Measurements from ENCODE around the gene TFF2. TPM values are rescaled to one million over a fixed set of nuclear protein-coding genes. Genes with fewer than 3 reads are reported as not detected.

The TFF2 gene
- total RNA-seq, 4 donors from 2014 or later = 0.68 TPM; not detected in 3

GRCh38 chr21:42383331-42383730 lies 32.5 kb upstream of the TFF2 start:
- intact Hi-C loops (cut with DNase I; ENCODE audit: low total_unique reads) = no loop called here
- Histone ChIP-seq H3K4me3 (no peak overlapping the region), H3K27ac (peak overlapping the region in 1 of 4 donors; percentile 50), H3K9me3 (no peaks in the 10 kb centered on the region), H3K4me1 (peaks cover 0 to 15% (median 6%) of the 10 kb centered on the region in 4 donors), H3K27me3 (no peaks in the 10 kb centered on the region), H3K36me3 (no peaks in the 10 kb centered on the region)
- DNase-seq = no peak
- no peak for TF ChIP-seq CTCF (IDR thresholded peaks at IDR 0.05)
- TF ChIP-seq POLR2A (IDR thresholded peaks at IDR 0.05) = no peak
- TF ChIP-seq POLR2AphosphoS5 (IDR thresholded peaks at IDR 0.05) = no peak
- no peak for TF ChIP-seq EP300 (IDR thresholded peaks at IDR 0.05; ENCODE audit: low read depth)
- WGBS, 2 donors (ENCODE audit: low coverage in 1 of 2) = 82% methylated on average over 6 of the region's 6 CpGs; no CpG with 5 or more reads in 1 of the 2 donors
- in situ Hi-C loops (cut with MboI; ENCODE audit: low pct_ligation_motif_present in 1 of 4, low pct_unique_long_range_greater_than_20kb in 1 of 4, low sequenced_read_pairs in 3 of 4) = loop anchor here in 1 of 4 donors (10.0 kb wide), 1 partner anchor 61 kb away; no protein-coding TSS in a partner anchor

GRCh38 chr21:42382915-42383314 lies 32.1 kb upstream of the TFF2 start:
- TF ChIP-seq EP300 (IDR thresholded peaks at IDR 0.05; ENCODE audit: low read depth) = no peak
- no peak for TF ChIP-seq POLR2A (IDR thresholded peaks at IDR 0.05)
- no peak for TF ChIP-seq POLR2AphosphoS5 (IDR thresholded peaks at IDR 0.05)
- no peak for TF ChIP-seq CTCF (IDR thresholded peaks at IDR 0.05)
- WGBS, 2 donors (ENCODE audit: low coverage in 1 of 2) = 86% methylated on average over 6 of the region's 6 CpGs; no CpG with 5 or more reads in 1 of the 2 donors
- H3K36me3 ChIP-seq = no peaks in the 10 kb centered on the region
- no peak overlapping the region for H3K4me3 ChIP-seq
- in situ Hi-C loops (cut with MboI; ENCODE audit: low pct_ligation_motif_present in 1 of 4, low pct_unique_long_range_greater_than_20kb in 1 of 4, low sequenced_read_pairs in 3 of 4) (loop anchor here in 1 of 4 donors (10.0 kb wide), 1 partner anchor 62 kb away; no protein-coding TSS in a partner anchor), intact Hi-C loops (cut with DNase I; ENCODE audit: low total_unique reads) (no loop called here)
- H3K27ac ChIP-seq = no peak overlapping the region
- no peaks in the 10 kb centered on the region for H3K27me3 ChIP-seq
- H3K4me1 ChIP-seq = peaks cover 0 to 15% (median 6%) of the 10 kb centered on the region in 4 donors
- DNase-seq = no peak
- no peaks in the 10 kb centered on the region for H3K9me3 ChIP-seq

DNA sequence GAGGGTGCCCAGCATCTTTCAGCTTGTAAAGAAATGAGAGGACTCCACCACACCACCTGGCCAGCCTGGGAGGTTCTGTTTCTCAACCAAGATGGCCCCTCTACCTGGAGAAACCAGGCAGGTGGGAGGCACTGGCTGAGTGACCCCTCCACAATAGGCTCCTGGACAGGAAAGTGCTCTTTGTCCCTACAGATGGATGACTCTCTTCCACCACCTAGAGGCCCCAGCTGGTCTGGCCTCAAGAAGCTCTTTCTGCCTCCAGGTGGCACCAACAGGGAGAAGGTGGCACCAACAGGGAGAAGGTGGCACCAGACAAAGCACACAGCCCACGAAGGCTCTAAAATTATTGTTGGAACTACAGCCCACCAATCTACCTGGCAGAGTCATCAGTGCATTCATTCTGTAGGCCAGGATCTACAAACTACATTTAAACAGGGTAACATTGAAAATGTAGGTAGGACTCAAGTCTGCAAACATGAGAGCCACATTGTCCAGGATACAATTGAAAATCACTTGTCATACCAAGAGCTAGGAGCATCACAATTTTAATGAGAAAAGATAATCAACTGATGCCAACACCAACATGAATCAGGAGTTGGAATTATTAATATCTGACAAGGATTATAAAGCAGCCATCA lies 30.7 kb upstream of the TFF2 start:
- no peak overlapping the region for H3K4me3 ChIP-seq
- no peaks in the 10 kb centered on the region for H3K9me3 ChIP-seq
- no peak overlapping the region for H3K27ac ChIP-seq
- no peaks in the 10 kb centered on the region for H3K27me3 ChIP-seq
- no peaks in the 10 kb centered on the region for H3K36me3 ChIP-seq
- TF ChIP-seq CTCF (IDR thresholded peaks at IDR 0.05) (peak; percentile 43 to 92 (median 76)), POLR2A (IDR thresholded peaks at IDR 0.05) (no peak)
- intact Hi-C loops (cut with DNase I; ENCODE audit: low total_unique reads) (no loop called here), in situ Hi-C loops (cut with MboI; ENCODE audit: low pct_ligation_motif_present in 1 of 4, low pct_unique_long_range_greater_than_20kb in 1 of 4, low sequenced_read_pairs in 3 of 4) (loop anchor here in 1 of 4 donors (10.0 kb wide), 1 partner anchor 63 kb away; no protein-coding TSS in a partner anchor)
- WGBS, 2 donors (ENCODE audit: low coverage in 1 of 2) = 29% methylated on average over 1 of the region's 1 CpG; no CpG with 5 or more reads in 1 of the 2 donors
- DNase-seq = peak; percentile 63
- H3K4me1 ChIP-seq = peaks cover 3 to 22% (median 9%) of the 10 kb centered on the region in 4 donors

DNA sequence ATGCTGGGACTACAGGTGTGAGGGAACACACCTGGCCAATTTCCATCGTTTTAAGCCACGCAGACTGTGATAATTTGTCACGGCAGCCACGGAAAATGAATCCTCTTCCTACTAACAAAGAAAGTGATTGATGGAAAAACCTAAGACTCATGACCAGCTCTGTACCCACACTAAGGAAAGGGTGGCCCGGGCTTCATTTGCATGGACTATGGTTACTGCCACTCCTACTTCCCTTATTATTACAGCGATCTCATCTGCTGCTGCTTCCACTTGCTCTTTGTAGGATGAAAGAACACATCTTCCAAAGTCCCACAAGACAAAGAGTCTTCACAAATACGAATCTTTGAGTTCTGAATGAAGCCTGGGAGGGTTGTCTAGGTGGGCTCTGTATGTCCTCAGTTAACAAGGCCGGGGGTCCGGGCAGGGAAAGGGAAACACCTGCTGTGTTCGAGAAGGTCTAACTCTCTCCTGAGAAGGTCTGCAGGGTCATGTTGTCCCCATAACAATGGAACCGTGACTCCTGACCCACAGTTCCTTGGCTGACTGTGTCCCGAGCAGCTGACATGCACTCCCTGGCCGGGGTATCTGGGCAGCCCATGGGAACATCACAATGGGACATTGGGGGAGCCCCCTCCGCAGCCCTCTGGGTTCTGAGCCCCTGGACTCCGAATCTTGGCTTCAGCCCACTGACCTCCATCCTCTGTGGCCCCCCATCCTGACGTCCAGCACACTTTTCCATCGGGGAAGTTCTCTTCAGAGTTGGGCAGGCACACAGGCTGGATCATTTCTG lies 28.8 kb upstream of the TFF2 start:
- H3K36me3 ChIP-seq = no peaks in the 10 kb centered on the region
- 48 to 83% methylated on average over 4 to 17 of the region's 17 CpGs for WGBS, 2 donors (ENCODE audit: low coverage in 1 of 2)
- no peaks in the 10 kb centered on the region for H3K9me3 ChIP-seq
- no peak overlapping the region for H3K4me3 ChIP-seq
- TF ChIP-seq CTCF (IDR thresholded peaks at IDR 0.05) (no peak), EP300 (IDR thresholded peaks at IDR 0.05; ENCODE audit: low read depth) (no peak), POLR2A (IDR thresholded peaks at IDR 0.05) (no peak), POLR2AphosphoS5 (IDR thresholded peaks at IDR 0.05) (no peak)
- in situ Hi-C loops (cut with MboI; ENCODE audit: low pct_ligation_motif_present in 1 of 4, low pct_unique_long_range_greater_than_20kb in 1 of 4, low sequenced_read_pairs in 3 of 4) (loop anchor here in 1 of 4 donors (10.0 kb wide), 1 partner anchor 65 kb away; no protein-coding TSS in a partner anchor), intact Hi-C loops (cut with DNase I; ENCODE audit: low total_unique reads) (no loop called here)
- H3K27ac ChIP-seq = no peak overlapping the region
- peaks cover 2 to 23% (median 21%) of the 10 kb centered on the region in 4 donors for H3K4me1 ChIP-seq
- no peaks in the 10 kb centered on the region for H3K27me3 ChIP-seq
- DNase-seq = peak; percentile 11

Data from transverse colon (tissue), 4 donors.